Neural progenitor cell (in vitro differentiated cells): ENCODE results near the gene TOR1A. TPM values are rescaled to one million over a fixed set of nuclear protein-coding genes. Genes with fewer than 3 reads are reported as not detected.
"Not testable (repeated sequence)": the region's sequence is repeated elsewhere in the genome, so short reads cannot be mapped to it uniquely, and the experiment has no call there.

ENCODE experiments used
- DNase-seq: peaks from one replicate; pipeline ENCODE4 v3.0.0-alpha.2; 2016; ENCODE audit warnings: low spot score
- H2AFZ ChIP-seq: fragments of 200-600 bp; sonication (generic); replicated peaks from 2 replicates; pipeline ENCODE4 v1.6.1; 2016; ENCODE audit warnings: antibody characterized with exemption
- H3F3A ChIP-seq: fragments of 200-600 bp; sonication (generic); 2 replicates; pipeline ENCODE4 v1.6.1; 2016; ENCODE audit warnings: antibody characterized with exemption, low read depth
- H3K27ac ChIP-seq: fragments of 200-600 bp; sonication (generic); 2 replicates; pipeline ENCODE4 v1.5.1; 2016; ENCODE audit warnings: mild to moderate bottlenecking
- H3K27me3 ChIP-seq: fragments of 200-600 bp; sonication (generic); 2 replicates; pipeline ENCODE4 v1.6.1; 2016; ENCODE audit warnings: mild to moderate bottlenecking, moderate library complexity
- H3K36me3 ChIP-seq: fragments of 200-600 bp; sonication (generic); 2 replicates; pipeline ENCODE4 v1.5.1; 2016
- H3K4me1 ChIP-seq: fragments of 200-600 bp; sonication (generic); 2 replicates; pipeline ENCODE4 v1.6.1; 2016; ENCODE audit warnings: mixed run types
- H3K4me2 ChIP-seq: fragments of 200-600 bp; sonication (generic); 2 replicates; pipeline ENCODE4 v1.6.1; 2016
- H3K4me3 ChIP-seq: fragments of 200-600 bp; sonication (generic); 2 replicates; pipeline ENCODE4 v1.5.1; 2016
- H3K79me2 ChIP-seq: fragments of 200-600 bp; sonication (generic); 2 replicates; pipeline ENCODE4 v1.6.1; 2016; ENCODE audit warnings: low read depth
- H3K9ac ChIP-seq: fragments of 200-600 bp; sonication (generic); 2 replicates; pipeline ENCODE4 v1.6.1; 2016
- H3K9me3 ChIP-seq: fragments of 200-600 bp; sonication (generic); 2 replicates; pipeline ENCODE4 v1.5.1; 2016; ENCODE audit warnings: low read depth
- H4K20me1 ChIP-seq: fragments of 200-600 bp; sonication (generic); 2 replicates; pipeline ENCODE4 v1.6.1; 2016; ENCODE audit warnings: low read depth
- H3K27ac Mint-ChIP-seq: 3 replicates; pipeline ENCODE4 v1.8.0; 2021; ENCODE audit warnings: mixed read lengths
- H3K27me3 Mint-ChIP-seq: 2 replicates; pipeline ENCODE4 v1.8.0; 2022; ENCODE audit warnings: low read depth, mild to moderate bottlenecking, inconsistent platforms, moderate library complexity, mixed read lengths; ENCODE audit not compliant: insufficient read depth
- H3K36me3 Mint-ChIP-seq: 3 replicates; pipeline ENCODE4 v1.8.0; 2021; ENCODE audit warnings: mixed read lengths
- H3K4me1 Mint-ChIP-seq: 3 replicates; pipeline ENCODE4 v1.8.0; 2021; ENCODE audit warnings: mixed read lengths
- H3K4me3 Mint-ChIP-seq: 3 replicates; pipeline ENCODE4 v1.8.0; 2021; ENCODE audit warnings: mild to moderate bottlenecking, moderate library complexity, mixed read lengths
- H3K9me3 Mint-ChIP-seq: 3 replicates; pipeline ENCODE4 v1.8.0; 2020; ENCODE audit warnings: mixed read lengths
- CTCF ChIP-seq: fragments of 200-600 bp; sonication (generic); IDR thresholded peaks from 2 replicates; pipeline ENCODE4 v1.5.1; 2017; ENCODE audit warnings: antibody characterized with exemption, mild to moderate bottlenecking
- EZH2 ChIP-seq: fragments of 200-600 bp; sonication (generic); IDR thresholded peaks from 2 replicates; pipeline ENCODE4 v1.6.1; 2017; ENCODE audit warnings: antibody characterized with exemption, mild to moderate bottlenecking, moderate library complexity
- EZH2phosphoT487 ChIP-seq: fragments of 200-600 bp; sonication (generic); IDR thresholded peaks from 2 replicates; pipeline ENCODE4 v1.6.1; 2017; ENCODE audit warnings: antibody characterized with exemption
- total RNA-seq: library from RNA; depleted of rRNA; stranded (reverse); fragments of >200 nt; gene quantifications from 2 replicates; pipeline ENCODE4 v1.2.3, GENCODE V29; 2015; ENCODE audit warnings: low replicate concordance

Gene TOR1A
- total RNA-seq, 1 donor from 2014 or later, result 39.6 TPM

GRCh38 chr9:129794549-129794948 is 29.4 kb downstream of the TOR1A start:
- no peaks in the 10 kb centered on the region for H3K36me3 Mint-ChIP-seq
- no peaks in the 10 kb centered on the region for H3K36me3 ChIP-seq
- H3K9ac ChIP-seq, result no peak overlapping the region
- H4K20me1 ChIP-seq, result peaks cover 4% of the 10 kb centered on the region
- no peak overlapping the region for H2AFZ ChIP-seq
- no peak overlapping the region for H3K27ac ChIP-seq
- no peaks in the 10 kb centered on the region for H3F3A ChIP-seq
- TF ChIP-seq EZH2 (no peak), EZH2phosphoT487 (no peak), CTCF (no peak)
- DNase-seq, result no peak
- no peaks in the 10 kb centered on the region for H3K27me3 ChIP-seq
- no peak overlapping the region for H3K4me2 ChIP-seq
- H3K27me3 Mint-ChIP-seq, result peaks cover 12% of the 10 kb centered on the region
- H3K4me3 ChIP-seq, result no peak overlapping the region
- H3K4me3 Mint-ChIP-seq, result no peak overlapping the region
- H3K4me1 ChIP-seq, result no peaks in the 10 kb centered on the region
- H3K4me1 Mint-ChIP-seq, result no peaks in the 10 kb centered on the region
- H3K9me3 Mint-ChIP-seq, result no peaks in the 10 kb centered on the region
- H3K9me3 ChIP-seq, result no peaks in the 10 kb centered on the region
- H3K27ac Mint-ChIP-seq, result no peak overlapping the region
- H3K79me2 ChIP-seq, result no peaks in the 10 kb centered on the region

GRCh38 chr9:129786481-129786880 is 37.5 kb downstream of the TOR1A start:
- peaks cover 14% of the 10 kb centered on the region for H3K27me3 ChIP-seq
- H3K9me3 ChIP-seq, result no peaks in the 10 kb centered on the region
- no peak for TF ChIP-seq EZH2phosphoT487
- TF ChIP-seq CTCF, result no peak
- TF ChIP-seq EZH2, result no peak
- no peak overlapping the region for H2AFZ ChIP-seq
- H3K27ac ChIP-seq, result no peak overlapping the region
- peaks cover 4% of the 10 kb centered on the region for H4K20me1 ChIP-seq
- H3K9ac ChIP-seq, result no peak overlapping the region
- H3K36me3 ChIP-seq, result no peaks in the 10 kb centered on the region
- DNase-seq, result no peak
- H3K4me1 ChIP-seq, result no peaks in the 10 kb centered on the region
- Mint-ChIP-seq H3K36me3 (no peaks in the 10 kb centered on the region), H3K27me3 (peaks cover 25% of the 10 kb centered on the region), H3K4me1 (peaks cover 3% of the 10 kb centered on the region), H3K27ac (no peak overlapping the region), H3K9me3 (no peaks in the 10 kb centered on the region), H3K4me3 (no peak overlapping the region)
- no peak overlapping the region for H3K4me2 ChIP-seq
- H3K79me2 ChIP-seq, result no peaks in the 10 kb centered on the region
- H3F3A ChIP-seq, result no peaks in the 10 kb centered on the region
- H3K4me3 ChIP-seq, result no peak overlapping the region

GRCh38 chr9:129785866-129786265 is 38.1 kb downstream of the TOR1A start:
- H3K27ac ChIP-seq, result no peak overlapping the region
- peaks cover 14% of the 10 kb centered on the region for H3K27me3 ChIP-seq
- no peak overlapping the region for H3K4me3 Mint-ChIP-seq
- H3K36me3 ChIP-seq, result no peaks in the 10 kb centered on the region
- H3K9me3 Mint-ChIP-seq, result no peaks in the 10 kb centered on the region
- H3K27me3 Mint-ChIP-seq, result peaks cover 25% of the 10 kb centered on the region
- no peak overlapping the region for H3K4me2 ChIP-seq
- no peak overlapping the region for H3K9ac ChIP-seq
- H2AFZ ChIP-seq, result no peak overlapping the region
- no peak overlapping the region for H3K4me3 ChIP-seq
- no peaks in the 10 kb centered on the region for H3K36me3 Mint-ChIP-seq
- H3K9me3 ChIP-seq, result no peaks in the 10 kb centered on the region
- peaks cover 4% of the 10 kb centered on the region for H4K20me1 ChIP-seq
- DNase-seq, result no peak
- H3K4me1 Mint-ChIP-seq, result peaks cover 3% of the 10 kb centered on the region
- no peaks in the 10 kb centered on the region for H3F3A ChIP-seq
- TF ChIP-seq CTCF (no peak), EZH2 (no peak), EZH2phosphoT487 (no peak)
- no peak overlapping the region for H3K27ac Mint-ChIP-seq
- no peaks in the 10 kb centered on the region for H3K4me1 ChIP-seq
- H3K79me2 ChIP-seq, result no peaks in the 10 kb centered on the region

GRCh38 chr9:129784970-129785369 is 39.0 kb downstream of the TOR1A start:
- H3K36me3 ChIP-seq, H3K27ac ChIP-seq, H3K4me1 Mint-ChIP-seq, H3K79me2 ChIP-seq, H3K4me1 ChIP-seq, H3K36me3 Mint-ChIP-seq, H3K27ac Mint-ChIP-seq, DNase-seq, H3K9ac ChIP-seq, H3K9me3 Mint-ChIP-seq, H3F3A ChIP-seq, H4K20me1 ChIP-seq, H3K4me3 Mint-ChIP-seq, H3K4me3 ChIP-seq, H2AFZ ChIP-seq, H3K4me2 ChIP-seq, H3K9me3 ChIP-seq: not testable (repeated sequence)
- H3K27me3 ChIP-seq, result peaks cover 14% of the 10 kb centered on the region
- peaks cover 24% of the 10 kb centered on the region for H3K27me3 Mint-ChIP-seq
